EL (cell line): Measurements from ENCODE around the gene PCDH9.

Experiments
- DNase-seq: peaks from one replicate; pipeline ENCODE4 v3.0.0-alpha.2; 2016

Gene PCDH9

DNA sequence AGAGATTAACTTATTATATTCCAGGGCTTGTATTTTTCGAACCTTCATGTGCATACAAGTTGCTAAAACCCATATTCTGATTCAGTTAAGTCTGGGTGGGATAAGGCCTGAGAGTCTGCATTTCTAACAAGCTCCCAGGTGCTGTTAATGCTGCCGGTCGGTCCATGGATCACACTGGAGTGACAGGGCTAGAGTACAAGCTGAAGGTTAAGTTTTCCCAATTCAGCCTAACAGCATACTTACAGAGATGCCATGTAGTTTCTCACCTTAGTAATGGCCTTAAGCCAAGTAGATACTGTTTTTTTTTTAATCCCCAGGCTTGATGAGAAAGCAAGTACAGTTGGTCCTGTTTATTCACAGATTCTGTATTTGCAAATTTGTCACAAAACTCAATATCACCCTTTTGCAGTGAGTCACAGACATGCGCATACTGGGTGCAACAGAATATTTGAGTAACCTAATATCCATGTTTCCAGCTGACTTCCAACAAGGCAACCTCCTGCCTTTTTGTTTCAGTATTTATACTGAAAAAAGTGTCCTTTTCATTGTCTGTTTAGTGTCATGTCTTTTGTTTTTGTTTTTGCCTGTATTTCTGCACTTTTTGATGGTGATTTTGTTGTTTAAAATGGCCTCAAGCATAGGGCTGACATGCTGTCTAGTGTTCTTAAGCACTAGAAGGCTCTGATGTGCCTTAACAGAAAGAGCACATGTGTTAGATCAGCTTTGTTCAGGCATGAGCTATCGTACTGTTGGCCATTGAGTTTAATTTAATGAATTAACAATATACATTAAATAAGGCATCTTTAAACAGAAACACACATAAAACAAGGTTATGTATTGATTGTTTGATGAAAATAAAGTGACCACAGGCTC is 875.0 kb downstream of the PCDH9 start:
- DNase-seq, result no peak

DNA sequence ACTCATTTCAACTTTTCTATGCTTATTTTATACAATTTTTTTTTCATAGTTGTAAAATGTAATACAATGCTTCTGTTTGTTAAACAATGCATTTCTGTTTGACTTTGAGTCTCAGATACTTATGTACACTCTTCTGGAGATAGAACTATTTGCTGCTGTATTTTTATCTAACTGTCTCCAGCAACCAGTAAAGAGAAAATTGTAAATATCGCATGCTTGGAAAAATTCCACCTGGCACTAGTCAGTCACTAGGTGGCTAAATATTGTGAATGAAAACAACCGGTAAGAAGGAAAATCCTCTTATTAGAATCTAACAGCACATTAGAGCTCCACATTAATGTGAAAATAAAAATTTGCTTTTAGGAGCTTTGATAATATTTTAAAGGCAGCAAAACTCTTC is 876.5 kb downstream of the PCDH9 start:
- no peak for DNase-seq

DNA sequence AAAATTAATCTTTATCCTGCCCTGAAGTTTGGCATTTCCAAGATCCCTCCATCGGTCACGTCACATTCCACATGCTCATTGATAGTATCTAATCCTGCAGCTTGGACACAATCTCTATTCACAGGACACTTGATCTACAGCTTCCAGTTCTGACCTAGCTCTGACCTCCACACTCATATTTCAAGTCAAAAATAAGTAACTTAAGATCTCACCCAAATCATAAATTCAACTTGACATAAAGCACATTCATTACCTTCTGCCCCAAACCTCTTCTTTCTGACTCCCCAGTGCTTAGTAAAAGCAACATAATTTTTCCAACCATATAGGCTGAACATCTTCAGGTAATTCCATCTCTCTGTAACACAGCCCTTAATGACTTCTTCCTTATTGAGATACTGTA is 880.2 kb downstream of the PCDH9 start:
- DNase-seq, result no peak

DNA sequence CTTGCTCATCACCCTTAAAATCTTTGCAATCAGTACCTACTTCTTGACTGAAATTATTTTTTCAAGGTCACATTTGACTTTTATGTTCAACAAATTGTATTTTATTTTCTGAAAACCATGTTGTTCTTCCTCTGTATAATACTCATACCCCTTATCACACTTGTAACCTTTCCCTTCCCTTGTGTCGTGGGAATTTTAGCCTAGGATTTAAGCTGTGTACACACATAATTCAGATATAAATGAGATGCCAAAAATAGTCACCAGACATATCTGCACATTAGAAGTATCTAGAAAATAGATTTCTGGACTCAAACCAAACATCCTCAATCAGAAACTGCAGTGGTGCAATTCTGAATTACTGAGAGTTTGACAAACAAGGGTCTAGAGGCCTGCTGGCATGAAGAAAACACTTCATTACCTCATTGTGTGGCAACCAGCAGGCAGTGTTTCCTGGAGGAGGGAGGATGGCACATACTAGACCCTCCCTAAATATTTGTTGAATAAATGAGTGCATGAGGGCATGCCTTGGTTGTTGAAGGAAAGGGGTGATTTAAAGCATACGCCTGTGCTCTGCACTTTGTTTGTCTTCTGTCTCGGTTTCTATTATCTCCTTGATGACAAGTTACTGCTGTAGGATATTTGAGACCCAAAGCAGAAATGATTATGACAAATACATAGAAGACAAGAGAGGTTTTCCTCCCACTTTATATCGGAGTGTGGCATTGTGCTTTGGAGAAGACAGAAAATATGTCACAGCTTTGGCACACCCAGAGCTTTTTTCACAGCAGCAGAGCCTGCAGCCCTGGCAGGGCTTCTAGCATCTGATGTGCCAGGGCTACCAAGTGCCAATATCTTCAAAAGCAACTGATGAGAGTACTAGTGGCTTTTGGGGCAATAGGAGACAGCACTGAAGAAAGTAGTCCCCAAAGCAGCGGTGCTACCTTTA is 881.1 kb downstream of the PCDH9 start:
- no peak for DNase-seq

DNA sequence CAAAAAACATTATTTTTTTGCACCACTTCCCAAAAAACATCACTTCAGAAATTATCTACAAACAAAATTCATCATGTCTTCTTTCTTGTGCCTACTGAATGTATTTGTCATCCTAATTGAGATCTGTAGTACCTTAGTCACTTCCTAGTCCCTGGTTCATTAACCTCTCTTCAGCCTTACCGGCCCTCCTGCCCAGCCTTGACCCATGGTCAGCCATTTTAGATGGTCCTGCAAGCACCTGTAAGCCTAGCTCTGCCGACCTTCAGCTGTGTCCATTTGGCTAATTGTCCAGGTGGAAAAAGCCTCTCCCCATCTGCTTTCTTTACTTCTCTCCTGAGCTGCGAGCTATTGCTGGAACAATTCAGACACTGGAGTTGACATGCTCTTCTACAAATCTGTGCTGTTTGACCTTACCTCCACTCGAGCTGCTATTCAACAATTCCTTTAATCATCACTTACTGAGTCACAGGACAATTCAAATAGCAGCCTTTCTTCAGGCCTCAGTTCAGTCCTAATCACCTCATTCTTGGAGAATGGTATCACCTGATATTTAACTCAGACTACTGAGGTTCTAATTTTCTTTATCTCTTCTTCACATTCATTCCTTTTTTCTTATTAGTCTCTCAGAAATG is 882.5 kb downstream of the PCDH9 start:
- DNase-seq, result no peak

DNA sequence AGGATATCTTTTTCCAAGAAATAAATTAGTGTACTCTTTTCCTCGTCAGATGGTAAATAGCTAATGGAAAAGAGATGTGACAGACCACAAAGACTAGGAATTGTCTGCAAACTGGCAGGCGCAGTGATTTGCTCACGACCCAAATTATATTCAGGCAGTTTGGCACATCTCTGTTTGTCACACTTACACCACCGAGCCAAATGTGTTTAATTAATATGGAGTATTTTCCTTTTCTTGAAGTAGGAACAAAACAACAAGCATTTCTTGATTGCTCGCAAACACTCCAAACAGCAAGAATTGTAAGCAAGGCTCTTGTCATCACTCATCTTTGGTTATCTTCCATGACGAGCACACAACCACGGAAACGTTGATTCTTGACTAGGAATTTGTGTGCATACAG is 884.2 kb downstream of the PCDH9 start:
- no peak for DNase-seq

DNA sequence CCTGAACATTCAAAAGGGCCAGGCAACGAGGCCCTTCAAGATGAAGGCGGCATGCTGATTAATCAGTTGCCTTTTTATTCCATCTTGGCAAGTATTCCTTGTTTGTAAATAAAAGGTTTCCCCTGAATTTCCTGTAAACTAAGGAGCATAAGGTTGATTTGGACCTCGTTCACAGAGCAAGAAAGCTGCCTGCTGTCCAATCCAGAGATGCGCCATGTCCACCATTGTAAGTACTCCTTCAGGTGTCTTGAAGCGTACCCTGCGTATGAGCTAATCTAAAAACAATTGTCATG is 884.7 kb downstream of the PCDH9 start:
- no peak for DNase-seq

DNA sequence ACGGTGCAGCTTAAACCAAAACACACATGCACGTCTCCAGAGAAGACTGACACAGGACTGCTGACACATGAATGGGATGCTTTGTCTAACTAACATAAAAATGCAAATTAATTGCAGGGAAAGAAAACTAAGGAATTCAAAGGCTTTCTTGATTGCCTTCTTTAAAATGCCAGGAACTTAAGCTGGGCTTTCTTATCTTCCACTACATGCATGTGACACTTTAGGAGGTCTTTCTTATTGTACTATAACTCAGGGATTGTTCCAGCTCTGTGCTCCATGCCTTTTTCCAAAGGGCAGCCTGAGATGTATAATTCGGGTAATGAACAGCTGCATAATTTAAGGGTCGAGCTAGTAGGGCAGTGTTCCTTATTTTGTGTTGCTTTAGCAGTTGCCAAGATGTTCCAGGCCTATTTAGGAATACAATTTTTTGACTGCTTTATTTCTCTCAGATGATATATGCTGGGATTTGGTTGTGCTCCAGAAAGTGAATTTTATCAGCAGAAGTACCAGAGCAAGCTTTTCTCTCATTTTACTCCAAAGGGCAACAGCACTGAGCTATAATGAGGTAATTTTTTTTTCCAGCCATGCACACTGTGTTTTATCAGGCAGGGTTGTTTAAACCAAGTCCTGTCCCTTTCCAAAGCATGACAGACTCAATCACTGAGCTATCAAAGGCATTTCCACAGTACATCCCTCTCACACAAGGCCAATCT is 885.2 kb downstream of the PCDH9 start:
- DNase-seq, result no peak

DNA sequence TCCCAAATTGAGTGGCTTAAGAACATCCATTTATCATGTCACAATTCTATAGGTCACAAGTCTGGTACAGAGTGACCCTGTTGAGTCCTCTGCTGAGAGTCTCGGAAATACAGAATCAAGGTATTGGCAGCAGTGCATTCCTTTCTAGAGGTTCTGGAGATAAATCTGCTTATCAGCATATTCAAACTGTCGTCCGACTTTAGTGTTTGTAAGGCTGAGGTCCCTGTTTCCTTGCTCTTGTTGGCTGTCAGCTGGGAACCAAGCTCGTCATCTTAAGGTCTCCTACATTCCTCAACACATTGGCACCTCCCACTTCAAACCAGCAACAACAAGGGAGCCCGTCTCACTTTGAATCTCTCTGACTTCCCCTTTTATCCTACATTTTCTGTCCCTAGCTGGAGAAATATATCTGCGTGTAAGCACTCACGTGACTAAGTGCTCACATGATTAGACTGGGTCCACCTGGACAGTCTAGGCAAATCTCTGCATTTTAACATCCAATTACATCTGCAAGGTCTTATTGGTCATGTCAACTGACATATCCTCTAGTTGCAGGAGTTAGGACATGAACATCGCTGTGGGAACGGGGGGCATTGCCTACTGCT is 886.8 kb downstream of the PCDH9 start:
- no peak for DNase-seq

DNA sequence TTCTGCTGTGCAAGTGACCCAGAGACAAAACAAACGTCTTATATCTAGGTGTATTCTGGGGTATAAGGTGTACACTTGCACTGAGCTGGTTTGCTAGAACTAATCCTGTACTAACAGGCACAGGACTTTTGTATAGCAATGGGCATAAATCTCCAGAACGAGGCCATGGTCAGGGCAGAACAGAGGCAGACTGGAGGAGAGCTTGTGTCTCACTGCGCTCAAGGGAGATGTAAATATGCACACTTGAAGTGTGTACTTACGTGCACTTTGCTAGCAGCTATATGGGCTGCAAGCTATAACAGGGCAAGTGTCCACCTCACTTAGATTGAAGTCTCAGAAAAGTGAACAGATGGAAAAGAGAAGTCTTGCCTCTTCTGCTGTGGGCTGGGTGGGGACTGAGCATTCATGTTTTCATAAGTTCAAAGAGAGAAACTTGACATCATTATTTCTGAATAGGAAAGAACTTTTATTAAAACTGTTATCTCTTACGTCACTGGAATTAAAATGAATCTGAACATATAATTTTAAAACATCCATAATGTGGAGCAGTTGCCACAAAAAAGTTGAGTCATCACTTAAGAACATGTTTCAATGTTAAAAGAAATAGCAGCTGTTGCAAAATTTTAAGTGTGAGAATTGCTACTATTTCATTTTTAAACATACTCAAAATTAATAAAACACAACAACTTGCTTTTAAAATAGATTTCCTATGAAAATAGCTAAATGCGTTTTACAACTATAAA is 888.3 kb downstream of the PCDH9 start:
- DNase-seq, result no peak

DNA sequence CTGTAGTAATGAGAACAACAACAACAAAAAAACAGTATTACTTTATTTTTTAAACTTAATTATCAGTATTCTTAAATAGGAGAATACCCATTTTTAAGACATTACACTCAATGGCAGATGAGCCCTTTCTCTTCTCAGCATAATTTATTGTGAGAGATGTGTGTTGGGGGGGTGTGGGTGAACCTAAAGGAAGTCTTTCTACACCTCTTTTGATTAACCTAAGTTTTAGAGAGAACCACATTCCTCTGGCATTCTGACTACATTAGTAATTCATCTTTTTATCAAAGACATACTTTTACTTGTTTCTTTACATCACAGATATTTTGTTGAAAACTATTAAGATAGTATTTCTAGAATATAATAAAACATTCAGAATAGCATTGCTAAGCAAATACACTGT is 890.9 kb downstream of the PCDH9 start:
- no peak for DNase-seq

DNA sequence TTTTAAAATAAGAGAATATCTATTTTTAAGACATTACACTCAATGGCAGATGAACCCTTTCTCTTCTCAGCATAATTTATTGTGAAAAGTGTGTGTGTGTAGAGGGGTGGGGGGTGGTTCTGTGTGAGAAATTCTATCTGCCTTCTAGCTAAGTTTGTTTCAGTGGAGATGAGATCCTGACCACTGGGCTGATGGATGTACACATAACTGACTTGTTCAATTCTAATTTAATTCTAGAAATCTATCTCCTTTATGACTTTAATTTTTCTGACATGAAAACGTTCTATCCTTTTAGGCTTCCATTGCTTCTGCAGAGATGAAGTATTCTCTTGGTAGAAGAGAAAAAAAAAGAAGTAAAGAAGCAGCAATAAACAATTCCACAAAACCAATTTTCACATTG is 891.6 kb downstream of the PCDH9 start:
- DNase-seq, result no peak

DNA sequence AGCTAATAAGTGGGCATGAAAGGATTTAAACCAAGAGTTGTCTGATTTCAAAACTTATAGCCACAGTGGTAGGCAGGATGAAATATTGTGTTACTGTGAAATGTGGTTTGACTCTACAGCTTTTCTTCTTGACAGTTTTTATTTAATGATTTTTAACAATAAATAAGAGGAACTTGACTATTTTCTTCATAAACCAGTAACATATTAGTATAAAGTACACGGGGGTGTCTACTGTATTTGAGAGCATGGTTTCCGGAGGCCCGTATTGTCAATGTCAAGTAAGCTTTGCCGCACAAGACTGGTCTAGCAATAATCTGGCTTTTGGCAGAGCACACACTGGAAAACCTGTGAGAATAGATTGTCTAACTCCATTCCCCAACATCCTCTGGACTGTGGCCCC is 894.5 kb downstream of the PCDH9 start:
- no peak for DNase-seq

DNA sequence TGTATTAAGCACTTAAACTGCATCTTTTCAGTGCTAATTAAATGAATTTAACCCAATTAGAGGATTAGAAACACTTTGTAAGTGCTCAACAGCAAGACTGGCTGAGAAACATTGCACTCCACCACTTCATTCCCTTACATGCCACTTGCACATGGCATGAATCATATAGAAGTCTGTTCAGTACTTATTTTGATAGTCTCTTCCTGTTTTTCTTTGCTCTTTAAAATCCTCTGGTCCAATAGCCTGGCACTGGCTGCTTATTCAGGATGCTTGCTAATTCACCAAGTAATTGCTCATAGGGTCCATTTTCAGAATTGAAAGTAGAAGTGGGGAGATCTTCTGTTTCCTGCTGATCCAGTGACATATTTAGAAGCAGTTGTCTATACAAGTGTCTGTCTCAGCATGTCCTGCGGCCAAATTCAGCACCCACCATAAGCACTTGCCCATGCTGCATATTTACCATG is 900.1 kb downstream of the PCDH9 start:
- DNase-seq, result peak; percentile 37

DNA sequence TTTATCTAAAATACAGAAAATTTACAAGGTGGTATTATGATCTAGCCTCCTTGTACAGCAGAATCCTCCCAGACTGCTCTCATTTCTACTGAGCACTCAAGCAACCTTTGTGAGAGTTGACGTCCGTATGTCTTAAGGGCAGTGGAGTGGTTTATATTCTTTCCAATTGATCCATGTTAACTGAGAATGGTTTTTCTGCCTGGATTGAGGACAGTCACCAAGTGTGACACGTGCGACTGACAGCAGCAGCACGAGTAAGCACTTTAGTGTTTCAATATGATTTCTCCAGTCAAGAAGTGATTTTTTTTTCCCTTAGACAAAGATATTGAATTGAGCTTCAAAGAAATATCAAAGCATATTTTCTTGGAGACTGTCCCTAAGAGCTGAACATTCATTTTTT is 901.7 kb downstream of the PCDH9 start:
- DNase-seq, result no peak

DNA sequence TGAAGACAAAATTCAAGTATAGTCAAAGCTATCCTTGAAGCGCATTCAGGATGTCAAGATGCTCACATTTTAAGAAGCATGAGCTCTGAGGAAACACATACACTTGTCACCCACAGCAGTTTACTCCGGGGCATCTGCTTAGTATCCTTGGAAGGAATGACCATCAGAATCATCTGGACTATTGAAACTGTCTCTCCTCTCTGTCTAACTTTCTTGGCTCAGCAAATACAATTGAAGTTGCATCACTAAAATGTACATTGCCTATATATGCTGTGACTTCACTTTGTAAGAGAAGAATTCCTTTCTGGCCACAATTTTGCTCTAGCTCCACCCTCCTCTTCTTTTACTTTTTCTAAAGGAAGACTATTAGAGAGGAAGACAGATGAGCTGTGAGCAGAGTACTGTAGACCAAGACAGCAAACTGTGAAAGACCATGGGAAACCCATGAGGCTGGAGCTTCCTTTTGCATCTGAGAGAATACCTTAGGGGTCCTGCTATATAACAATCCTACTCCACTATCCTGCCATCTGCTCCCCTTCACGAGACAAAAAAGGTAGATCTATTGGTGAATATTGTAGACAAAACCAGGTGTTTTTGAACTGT is 906.3 kb downstream of the PCDH9 start:
- DNase-seq, result no peak

DNA sequence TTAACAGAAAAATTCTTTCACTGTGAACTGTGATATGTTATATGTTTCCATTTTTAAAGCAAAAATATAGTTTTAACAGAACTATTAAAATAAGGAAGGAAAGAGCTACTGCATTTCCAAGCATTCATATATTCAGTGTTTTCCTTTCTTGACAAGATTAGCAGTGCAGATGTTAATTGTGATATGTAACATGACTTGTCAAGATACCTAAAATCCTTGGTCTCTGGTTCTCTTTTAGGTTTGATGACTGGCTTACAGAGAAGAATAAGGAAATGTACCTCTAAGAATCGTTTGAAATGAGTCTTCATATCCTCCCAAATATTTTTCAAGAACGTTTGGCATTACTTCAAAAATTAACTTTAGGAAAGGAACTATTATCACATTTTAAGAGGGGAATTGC is 907.2 kb downstream of the PCDH9 start:
- no peak for DNase-seq

DNA sequence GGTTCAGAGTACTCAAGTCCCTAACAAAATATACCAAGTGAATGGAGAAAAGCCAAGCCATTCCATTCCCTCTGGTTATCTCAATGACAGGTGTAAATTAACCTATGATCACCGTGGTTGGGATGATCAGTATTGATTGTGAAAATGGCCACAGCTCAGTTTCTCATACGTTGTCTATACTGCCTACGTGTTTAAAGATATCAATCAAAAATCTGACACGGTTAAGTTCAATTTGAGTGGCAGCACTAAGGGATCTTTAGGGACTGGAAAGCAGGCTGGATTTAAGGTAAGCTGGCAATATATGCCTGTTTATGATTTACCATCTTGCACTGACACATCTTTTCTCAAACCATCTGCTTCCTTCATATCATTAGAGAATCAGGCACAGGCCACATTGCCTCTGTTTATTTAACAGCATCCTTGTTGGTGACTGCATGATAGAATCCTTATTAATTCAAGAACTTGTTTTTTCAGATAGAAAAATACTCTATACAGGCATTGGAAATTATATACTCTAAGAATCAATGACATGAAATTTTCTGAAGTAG is 907.9 kb downstream of the PCDH9 start:
- no peak for DNase-seq

DNA sequence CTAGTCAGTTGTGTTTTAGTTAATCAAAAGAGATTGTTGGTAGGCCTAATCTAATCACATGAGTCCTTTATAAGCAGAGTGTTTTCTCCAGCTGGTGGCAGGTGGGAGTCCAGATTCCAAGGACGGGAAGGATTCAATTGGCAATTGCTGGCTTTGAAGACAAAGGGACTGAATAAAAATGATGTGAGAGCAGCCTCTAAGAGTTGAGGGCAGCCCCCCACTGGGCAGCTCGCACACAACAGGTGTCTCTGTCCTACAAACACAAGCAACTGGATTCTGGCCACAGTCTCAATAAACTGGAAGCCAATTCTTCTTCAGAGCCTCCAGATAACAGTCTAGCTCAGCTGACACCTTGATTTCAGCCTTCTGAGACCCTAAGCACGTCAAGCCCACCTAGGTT is 915.2 kb downstream of the PCDH9 start:
- DNase-seq, result no peak

DNA sequence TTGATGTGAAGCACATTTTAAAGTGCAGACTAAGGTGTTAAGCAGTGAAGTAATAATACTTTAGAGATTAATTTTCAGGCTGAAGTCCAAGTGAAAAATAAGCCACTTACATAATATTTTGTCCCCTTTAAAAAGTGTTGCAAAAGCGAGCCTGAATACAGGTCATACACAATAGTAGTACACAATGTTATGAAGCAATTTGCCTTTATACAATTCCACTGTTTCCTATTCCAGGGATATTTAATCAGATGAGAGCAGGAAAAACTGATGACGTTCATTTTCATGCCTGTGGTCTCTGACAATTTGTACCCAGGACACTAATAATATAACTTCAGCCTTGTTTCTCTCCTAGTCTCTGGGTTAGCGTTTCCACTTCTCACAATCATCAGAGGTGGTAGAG is 916.7 kb downstream of the PCDH9 start:
- DNase-seq, result peak; percentile 16
